ENCODE measurements around the gene MCUB. TPM values are rescaled to one million over a fixed set of nuclear protein-coding genes. Genes with fewer than 3 reads are reported as not detected.

MCUB gene
- total and polyA plus RNA-seq, 8 donors: 0.88 to 6.5 (median 2.9) TPM

- intact Hi-C loops (cut with DNase I): no loop called here
- Histone ChIP-seq H3K27me3 (no peaks in the 10 kb centered on the region), H3K9me3 (no peaks in the 10 kb centered on the region), H3K4me1 (peaks cover 0 to 8% (median 6%) of the 10 kb centered on the region in 3 donors), H3K36me3 (peaks cover 0 to 25% (median 5%) of the 10 kb centered on the region in 3 donors), H3K4me3 (no peak overlapping the region), H3K27ac (no peak overlapping the region)
- no peak for DNase-seq
- no peak for TF ChIP-seq CTCF (IDR thresholded peaks at IDR 0.05)
- no peak for FAIRE-seq
- no peak for ATAC-seq
- WGBS, 2 donors: 48 to 74% methylated on average over 4 of the region's 4 CpGs
These were observed 159.6 kb downstream of the MCUB start for GRCh38 chr4:109719604-109720003.

DNA sequence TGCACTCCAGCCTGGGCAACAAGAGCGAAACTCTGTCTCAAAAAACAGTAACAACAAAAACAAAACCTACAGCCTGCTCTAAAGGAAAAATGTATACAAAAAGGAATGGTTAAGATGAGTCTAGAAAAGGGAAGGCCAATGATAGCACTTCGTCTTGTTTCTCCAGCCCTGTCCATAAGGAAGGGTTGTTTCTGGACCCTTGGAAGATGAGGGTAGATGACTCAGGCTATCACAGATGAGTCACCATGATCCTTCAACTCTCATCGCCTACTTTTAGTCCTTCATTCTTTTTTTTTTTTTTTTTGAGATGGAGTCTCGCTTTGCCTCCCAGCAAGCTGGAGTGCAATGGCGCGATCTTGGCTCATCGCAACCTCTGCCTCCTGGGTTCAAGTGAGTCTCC lies 161.0 kb downstream of the MCUB start:
- Histone ChIP-seq H3K4me3 (no peak overlapping the region), H3K4me1 (peaks cover 0 to 9% (median 8%) of the 10 kb centered on the region in 3 donors), H3K36me3 (peaks cover 0 to 18% (median 5%) of the 10 kb centered on the region in 3 donors), H3K27ac (no peak overlapping the region), H3K9me3 (no peaks in the 10 kb centered on the region), H3K27me3 (no peaks in the 10 kb centered on the region)
- ATAC-seq (no peak), FAIRE-seq (no peak), DNase-seq (no peak)
- 98 to 99% methylated on average over 7 of the region's 7 CpGs for WGBS, 2 donors
- intact Hi-C loops (cut with DNase I): no loop called here
- TF ChIP-seq CTCF (IDR thresholded peaks at IDR 0.05): no peak

GRCh38 chr4:109722357-109722756 lies 162.3 kb downstream of the MCUB start:
- no peak for DNase-seq
- no peak for TF ChIP-seq CTCF (IDR thresholded peaks at IDR 0.05)
- Histone ChIP-seq H3K9me3 (no peaks in the 10 kb centered on the region), H3K4me1 (peaks cover 0 to 9% (median 8%) of the 10 kb centered on the region in 3 donors), H3K4me3 (no peak overlapping the region), H3K36me3 (peaks cover 0 to 4% (median 0%) of the 10 kb centered on the region in 3 donors), H3K27me3 (no peaks in the 10 kb centered on the region), H3K27ac (no peak overlapping the region)
- no peak for FAIRE-seq
- no peak for ATAC-seq
- intact Hi-C loops (cut with DNase I): no loop called here

DNA sequence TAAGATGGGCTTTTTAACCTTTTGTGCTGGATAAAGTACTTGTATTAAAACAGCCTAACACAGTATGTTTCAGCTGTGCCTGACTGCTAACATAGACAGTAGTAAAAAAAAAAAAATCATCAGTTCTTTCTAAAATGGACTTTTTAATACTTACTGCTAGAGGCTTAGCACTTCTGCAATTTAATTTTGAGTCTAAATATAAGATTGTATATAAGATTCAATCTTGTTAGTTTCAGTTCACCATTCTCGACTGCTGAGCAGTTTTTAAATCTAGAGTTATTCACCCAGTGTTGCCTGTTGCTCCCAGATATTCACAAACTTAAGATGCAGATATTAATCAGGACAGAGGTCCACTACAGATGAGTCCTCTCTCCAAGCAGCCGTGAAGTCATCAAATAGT lies 163.1 kb downstream of the MCUB start:
- Histone ChIP-seq H3K27me3 (no peaks in the 10 kb centered on the region), H3K4me3 (no peak overlapping the region), H3K4me1 (peaks cover 3 to 9% (median 8%) of the 10 kb centered on the region in 3 donors), H3K9me3 (no peaks in the 10 kb centered on the region), H3K36me3 (no peaks in the 10 kb centered on the region), H3K27ac (no peak overlapping the region)
- FAIRE-seq: no peak
- ATAC-seq: no peak
- 88 to 96% methylated on average over 2 of the region's 2 CpGs for WGBS, 2 donors
- no peak for DNase-seq
- intact Hi-C loops (cut with DNase I): no loop called here
- TF ChIP-seq CTCF (IDR thresholded peaks at IDR 0.05): no peak

GRCh38 chr4:109728385-109728784 lies 168.3 kb downstream of the MCUB start:
- Histone ChIP-seq H3K9me3 (no peaks in the 10 kb centered on the region), H3K27me3 (no peaks in the 10 kb centered on the region)

More at GRCh38 chr4:109728385-109728784, 168.3 kb downstream of the MCUB start:
- 15 to 19% methylated on average over 6 of the region's 6 CpGs for WGBS, 2 donors
- FAIRE-seq (no peak), DNase-seq (no peak), ATAC-seq (no peak)
- Histone ChIP-seq H3K4me3 (peak overlapping the region in 3 of 4 donors; percentile 35 to 79 (median 68)), H3K4me1 (peaks cover 0 to 5% (median 3%) of the 10 kb centered on the region in 3 donors), H3K36me3 (no peaks in the 10 kb centered on the region), H3K27ac (peak overlapping the region in 3 of 4 donors; percentile 87 to 97 (median 96))
- TF ChIP-seq CTCF (IDR thresholded peaks at IDR 0.05): no peak
- intact Hi-C loops (cut with DNase I): no loop called here
